K562 (cell line): Measurements from ENCODE around the gene TCF19. TPM values are rescaled to one million over a fixed set of nuclear protein-coding genes. Genes with fewer than 3 reads are reported as not detected.

Source experiments
- ATAC-seq: fragments of 200-7000 bp; cut with Tn5 transposase; 3 replicates; pipeline ENCODE4 v1.9.1; 2020; ENCODE audit warnings: moderate library complexity
- BruUV-seq: library from RNA; stranded (reverse); fragments of 400-500 nt; replicated peaks from 2 replicates; lab custom pipeline; 2021; lab: Mats Ljungman, UMichigan
- CTCF ChIA-PET: fragments of 300-600 bp; formaldehyde crosslinking; extraction: SDS; loops from one replicate; lab custom pipeline; 2021; ENCODE audit warnings: low intra/inter-chr PET ratio; lab: Yijun Ruan, JAX
- POLR2A ChIA-PET: fragments of 300-600, 350-650 bp; sonication (Branson Sonifier 250); formaldehyde crosslinking; extraction: SDS; loops from one replicate; lab custom pipeline; 2021; ENCODE audit warnings: antibody characterized with exemption, inconsistent platforms; lab: Yijun Ruan, JAX
- DNase-seq, 4 experiments: peaks; one replicate each; pipeline versions ENCODE4 v3.0.0 to v3.0.0-alpha.2; 2011 to 2018; ENCODE audit warnings: low spot score in 3 of 4, mixed read lengths in 3 of 4; ENCODE audit errors: extremely low read depth in 1 of 4
- FAIRE-seq: peaks from 2 replicates; lab custom pipeline; 2011; peaks lifted over from hg19 to GRCh38; lab: Jason Lieb, UNC
- H2AFZ ChIP-seq: 2 replicates; pipeline ENCODE4 v1.6.0; 2011; ENCODE audit warnings: low read depth, low read length, control low read depth, inconsistent platforms
- H3K27ac ChIP-seq: fragments of 200-600 bp; 3 replicates; pipeline ENCODE4 v1.8.0; 2011; ENCODE audit warnings: low read depth, mild to moderate bottlenecking, control low read depth, inconsistent platforms, low read length, moderate library complexity, mixed read lengths; ENCODE audit errors: extremely low read depth
- H3K27me3 ChIP-seq, 2 experiments: fragments of 300-600 bp in 1 of 2; 2 replicates in 1 of 2; 3 replicates in 1 of 2; pipeline versions ENCODE4 v1.6.0 to v1.8.0; 2011; ENCODE audit warnings: inconsistent platforms in 2 of 2, low read length in 2 of 2, mild to moderate bottlenecking in 1 of 2, mixed read lengths in 1 of 2, moderate library complexity in 1 of 2; ENCODE audit not compliant: control insufficient read depth in 2 of 2, insufficient read depth in 2 of 2
- H3K36me3 ChIP-seq: fragments of 300-600 bp; 3 replicates; pipeline ENCODE4 v1.8.0; 2011; ENCODE audit warnings: mild to moderate bottlenecking, low read length, inconsistent platforms; ENCODE audit not compliant: control insufficient read depth, insufficient read depth
- H3K4me1 ChIP-seq, 2 experiments: fragments of 200-600 bp in 1 of 2; replicated peaks in 1 of 2; 2 replicates in 1 of 2; 3 replicates in 1 of 2; pipeline versions ENCODE4 v1.5.1 to v1.8.0; 2011; ENCODE audit warnings: inconsistent platforms in 2 of 2, low read length in 2 of 2, mild to moderate bottlenecking in 1 of 2, mixed read lengths in 1 of 2, moderate library complexity in 1 of 2; ENCODE audit not compliant: control insufficient read depth in 2 of 2, insufficient read depth in 2 of 2
- H3K4me2 ChIP-seq: 2 replicates; pipeline ENCODE4 v1.6.1; 2011; ENCODE audit warnings: low read length, control low read depth, inconsistent platforms, mixed read lengths; ENCODE audit not compliant: insufficient read depth
- H3K4me3 ChIP-seq: fragments of 200-600 bp; sonication (generic), shearing (Covaris generic); 2 replicates; pipeline ENCODE4 v1.5.1; 2016; ENCODE audit warnings: control low read depth, inconsistent platforms
- H3K79me2 ChIP-seq: fragments of 200-600 bp; 3 replicates; pipeline ENCODE4 v1.8.0; 2011; ENCODE audit warnings: low read length, inconsistent platforms; ENCODE audit not compliant: control insufficient read depth, insufficient read depth
- H3K9ac ChIP-seq, 2 experiments: 2 replicates each; pipeline versions ENCODE4 v1.6.0 to v1.6.1; 2011; ENCODE audit warnings: low read depth in 2 of 2, low read length in 2 of 2, control low read depth in 1 of 2, inconsistent platforms in 1 of 2, mild to moderate bottlenecking in 1 of 2, mixed read lengths in 1 of 2; ENCODE audit not compliant: insufficient read depth in 1 of 2
- H3K9me1 ChIP-seq: one replicate; pipeline ENCODE4 v1.6.0; 2011; ENCODE audit warnings: inconsistent platforms, mild to moderate bottlenecking, low read length, moderate library complexity; ENCODE audit not compliant: control insufficient read depth, insufficient read depth
- H3K9me3 ChIP-seq: replicated peaks from 2 replicates; pipeline ENCODE4 v1.5.1; 2011; ENCODE audit warnings: low read depth, low read length, inconsistent platforms; ENCODE audit not compliant: control insufficient read depth, insufficient read depth
- H4K20me1 ChIP-seq: replicated peaks from 2 replicates; pipeline ENCODE4 v1.6.1; 2011; ENCODE audit warnings: low read length, inconsistent platforms, mixed read lengths; ENCODE audit not compliant: control insufficient read depth, insufficient read depth
- GTF3C2 ChIP-seq: IDR thresholded peaks from 3 replicates; pipeline ENCODE4 v1.6.1; 2011; ENCODE audit warnings: borderline replicate concordance, mild to moderate bottlenecking, moderate library complexity; ENCODE audit not compliant: insufficient read length; ENCODE audit errors: extremely low read depth
- WGBS: fragments of 100-300 bp; shearing (Covaris generic); methylation state at CpG from one replicate; pipeline ENCODE4 v1.1.6; 2016; ENCODE audit warnings: low coverage, mixed read lengths; ENCODE audit not compliant: insufficient coverage; ENCODE audit errors: missing lambda C conversion rate; 5-methylcytosine and 5-hydroxymethylcytosine counted together
- in situ Hi-C: fragments of 300-500 bp; cut with MboI; formaldehyde crosslinking; loops from 4 replicates; pipeline ENCODE4 v1.15.0; 2018; ENCODE audit warnings: inconsistent platforms, mixed read lengths
- intact Hi-C: fragments of 100-400 bp; cut with micrococcal nuclease; formaldehyde crosslinking; loops from 2 replicates; pipeline ENCODE4 v1.14.2; 2022
- polyA plus RNA-seq, 8 experiments: library from polyadenylated mRNA; depleted of rRNA in 4 of 8; stranded (reverse) in 5 of 8; unstranded in 3 of 8; fragments of >200 nt; fragmentation: Nextera tagmentation in 2 of 8; fragmentation: Illumina TruSeq in 1 of 8; extraction: Ambion mirVana in 2 of 8; extraction: Trizol in 1 of 8; gene quantifications; 2 replicates each; pipeline versions ENCODE4 v1.2.1 to v1.2.3, GENCODE V29; 2011 to 2014; ENCODE audit warnings: inconsistent platforms in 1 of 8, missing spikeins in 1 of 8
- total RNA-seq, 7 experiments: library from RNA; depleted of rRNA in 6 of 7; stranded (reverse); fragments of >200 nt in 6 of 7; fragmentation: Illumina TruSeq in 2 of 7; extraction: Trizol in 2 of 7; gene quantifications; 2 replicates each; pipeline versions ENCODE4 v1.2.1 to v1.2.3, GENCODE V29; 2011 to 2021; ENCODE audit warnings: low replicate concordance in 1 of 7

Gene TCF19
- total and polyA plus RNA-seq, 9 of the 15 experiments (the other 6 are each of a cell fraction or from before 2014, with no cell fraction given): 4.2 to 42.5 (median 25.7) TPM

DNA sequence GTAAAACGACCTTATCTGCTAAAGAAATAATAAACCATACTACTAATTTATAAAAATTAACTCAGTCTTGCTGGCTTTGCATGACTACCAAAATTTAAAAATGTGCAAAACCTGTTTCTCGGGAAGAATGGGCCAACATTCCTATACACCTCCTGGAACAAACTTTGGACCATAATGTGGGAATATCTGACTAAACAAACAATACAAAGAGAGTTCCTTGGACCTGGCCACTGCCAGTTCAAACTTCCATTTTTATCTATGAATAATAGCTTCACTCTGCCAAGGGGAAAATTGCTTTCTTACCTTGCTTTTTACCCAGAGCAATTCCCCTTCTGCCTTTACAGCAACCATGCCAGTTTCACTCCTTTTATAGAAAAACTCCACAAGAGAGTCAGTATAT is 50.7 kb downstream of the TCF19 start:
- in situ Hi-C loops (no loop called here), intact Hi-C loops (loop anchor here (10.0 kb wide), 1 partner anchor 46 kb away; no protein-coding TSS in a partner anchor)
- Histone ChIP-seq H3K4me2 (no peak overlapping the region), H3K27ac (no peak overlapping the region), H3K9ac (no peak overlapping the region), H3K4me1 (no peaks in the 10 kb centered on the region; a peak in 1 of 5 replicates), H3K4me3 (no peak overlapping the region), H3K9me1 (no peaks in the 10 kb centered on the region), H3K36me3 (no peaks in the 10 kb centered on the region), H3K79me2 (no peaks in the 10 kb centered on the region), H3K27me3 (peaks cover 11 to 14% of the 10 kb centered on the region in 2 experiments; a peak in 3 of 5 replicates), H3K9me3 (no peaks in the 10 kb centered on the region), H4K20me1 (no peaks in the 10 kb centered on the region), H2AFZ (no peak overlapping the region)
- ChIA-PET CTCF (no interaction called here), POLR2A (interaction anchor here (0.5 to 1.1 kb wide), 3 partner anchors 12 to 1554 kb away, joined by 3 to 4 read pairs (median 3); partner anchors contain the start of gene HLA-DQB2)
- FAIRE-seq (no peak), ATAC-seq (no peak), DNase-seq (no peak)
- no TSS peak for BruUV-seq
- 8% methylated on average over 2 of the region's 2 CpGs for WGBS
- TF ChIP-seq GTF3C2: no peak
